ENCODE measurements around the gene RTEL1. TPM values are rescaled to one million over a fixed set of nuclear protein-coding genes. Genes with fewer than 3 reads are reported as not detected.
A peak's percentile ranks its signal among the peaks of the same experiment; 100 is the strongest.
"Not testable (repeated sequence)": the region's sequence is repeated elsewhere in the genome, so short reads cannot be mapped to it uniquely, and the experiment has no call there.

The RTEL1 gene
- total and polyA plus RNA-seq, 9 donors = 6.2 to 44.2 (median 21.3) TPM

- no peak overlapping the region for H3K27ac ChIP-seq
- H3K27me3 ChIP-seq = no peaks in the 10 kb centered on the region
- H3K4me1 ChIP-seq (ENCODE audit: insufficient read depth) = no peaks in the 10 kb centered on the region
- H3K4me3 ChIP-seq = no peak overlapping the region
- H3K9me3 ChIP-seq = no peaks in the 10 kb centered on the region
- WGBS, 3 donors = 50 to 66% (median 52%) methylated on average over 17 to 18 of the region's 18 CpGs
- TF ChIP-seq CTCF (IDR thresholded peaks at IDR 0.05) = no peak
- TF ChIP-seq EP300 (IDR thresholded peaks at IDR 0.05) = no peak
- TF ChIP-seq POLR2A (IDR thresholded peaks at IDR 0.05) = no peak
- DNase-seq = peak in 2 of 5 donors; percentile 26 to 54
- no peaks in the 10 kb centered on the region for H3K36me3 ChIP-seq
- intact Hi-C loops (cut with DNase I) = no loop called here
These were observed 6.9 kb downstream of the RTEL1 start for GRCh38 chr20:63664861-63665594.

DNA sequence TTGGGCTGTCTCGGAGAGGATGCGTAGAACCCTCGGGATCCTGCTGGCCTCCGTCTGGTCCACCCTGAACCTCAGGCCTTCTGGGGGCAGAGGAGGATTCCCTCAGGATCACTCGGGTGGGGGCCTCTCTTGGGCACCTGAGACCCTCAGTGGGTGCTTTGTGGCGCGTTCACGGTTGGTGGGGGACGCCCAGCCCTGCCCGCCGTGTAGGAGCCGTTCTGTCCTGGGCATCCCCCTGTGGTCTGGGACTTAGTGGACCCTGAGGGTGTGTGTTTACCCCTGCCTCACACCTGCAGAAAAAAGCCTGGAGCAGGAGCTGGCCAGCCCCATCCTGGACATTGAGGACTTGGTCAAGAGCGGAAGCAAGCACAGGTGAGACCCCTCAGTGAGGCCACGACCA, 7.6 kb downstream of the RTEL1 start:
- 89 to 93% (median 93%) methylated on average over 7 to 14 of the region's 14 CpGs for WGBS, 3 donors
- Histone ChIP-seq H3K27ac (no peak overlapping the region), H3K27me3 (no peaks in the 10 kb centered on the region), H3K4me1 (ENCODE audit: insufficient read depth) (no peaks in the 10 kb centered on the region), H3K9me3 (no peaks in the 10 kb centered on the region), H3K4me3 (no peak overlapping the region), H3K36me3 (no peaks in the 10 kb centered on the region)
- DNase-seq = no peak
- intact Hi-C loops (cut with DNase I) = no loop called here
- no peak for TF ChIP-seq EP300 (IDR thresholded peaks at IDR 0.05)
- TF ChIP-seq POLR2A (IDR thresholded peaks at IDR 0.05) = no peak
- no peak for TF ChIP-seq CTCF (IDR thresholded peaks at IDR 0.05)

DNA sequence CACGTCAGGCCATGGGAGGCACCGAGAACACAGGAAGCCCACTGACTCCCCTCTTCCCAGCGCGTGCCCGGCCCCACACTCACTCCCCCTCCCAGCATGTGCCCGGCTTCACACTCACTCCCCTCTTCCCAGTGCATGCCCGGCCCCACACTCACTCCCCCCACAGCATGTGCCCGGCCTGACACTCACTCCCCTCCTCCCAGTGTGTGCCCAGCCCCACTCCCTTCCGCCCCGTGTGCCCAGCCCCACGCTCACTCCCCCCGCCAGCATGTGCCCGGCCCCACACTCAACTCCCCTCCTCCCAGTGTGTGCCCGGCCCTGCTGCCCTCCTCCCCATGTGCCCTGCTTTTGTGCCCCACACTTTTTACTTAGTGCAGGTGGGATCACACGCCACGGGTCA, 9.7 kb downstream of the RTEL1 start:
- no peaks in the 10 kb centered on the region for H3K27me3 ChIP-seq
- no peaks in the 10 kb centered on the region for H3K36me3 ChIP-seq
- H3K27ac ChIP-seq = no peak overlapping the region
- WGBS, 3 donors = 89 to 92% (median 90%) methylated on average over 16 of the region's 16 CpGs
- TF ChIP-seq POLR2A (IDR thresholded peaks at IDR 0.05) = no peak
- TF ChIP-seq EP300 (IDR thresholded peaks at IDR 0.05) = no peak
- TF ChIP-seq CTCF (IDR thresholded peaks at IDR 0.05) = no peak
- H3K4me3 ChIP-seq = no peak overlapping the region
- intact Hi-C loops (cut with DNase I) = no loop called here
- H3K9me3 ChIP-seq = no peaks in the 10 kb centered on the region
- H3K4me1 ChIP-seq (ENCODE audit: insufficient read depth) = no peaks in the 10 kb centered on the region
- DNase-seq = no peak

DNA sequence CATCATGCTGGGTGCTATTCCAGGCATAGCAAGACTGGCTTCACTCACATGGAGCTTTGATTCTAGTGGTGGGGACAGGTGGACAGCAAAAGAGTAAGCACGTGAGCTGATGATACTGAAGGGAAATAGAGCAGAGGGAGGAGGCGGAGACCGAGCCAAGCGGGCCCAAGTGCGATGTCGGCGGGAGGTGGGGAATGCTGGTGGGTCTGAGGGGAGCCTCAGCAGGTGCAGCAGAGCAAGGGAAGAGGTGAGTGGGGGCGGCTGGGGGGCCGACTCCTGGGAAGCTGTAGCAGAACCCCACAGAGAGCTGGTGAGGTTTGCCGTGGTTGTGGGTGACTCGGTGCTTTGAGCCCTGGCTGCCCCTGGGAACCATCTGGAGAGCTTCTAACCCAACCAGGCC, 10.2 kb downstream of the RTEL1 start:
- no peaks in the 10 kb centered on the region for H3K4me1 ChIP-seq (ENCODE audit: insufficient read depth)
- 93 to 96% (median 94%) methylated on average over 11 of the region's 11 CpGs for WGBS, 3 donors
- intact Hi-C loops (cut with DNase I) = no loop called here
- H3K36me3 ChIP-seq = no peaks in the 10 kb centered on the region
- TF ChIP-seq POLR2A (IDR thresholded peaks at IDR 0.05) = no peak
- TF ChIP-seq CTCF (IDR thresholded peaks at IDR 0.05) = no peak
- TF ChIP-seq EP300 (IDR thresholded peaks at IDR 0.05) = no peak
- no peak for DNase-seq
- H3K4me3 ChIP-seq = no peak overlapping the region
- H3K27ac ChIP-seq = no peak overlapping the region
- no peaks in the 10 kb centered on the region for H3K9me3 ChIP-seq
- no peaks in the 10 kb centered on the region for H3K27me3 ChIP-seq

DNA sequence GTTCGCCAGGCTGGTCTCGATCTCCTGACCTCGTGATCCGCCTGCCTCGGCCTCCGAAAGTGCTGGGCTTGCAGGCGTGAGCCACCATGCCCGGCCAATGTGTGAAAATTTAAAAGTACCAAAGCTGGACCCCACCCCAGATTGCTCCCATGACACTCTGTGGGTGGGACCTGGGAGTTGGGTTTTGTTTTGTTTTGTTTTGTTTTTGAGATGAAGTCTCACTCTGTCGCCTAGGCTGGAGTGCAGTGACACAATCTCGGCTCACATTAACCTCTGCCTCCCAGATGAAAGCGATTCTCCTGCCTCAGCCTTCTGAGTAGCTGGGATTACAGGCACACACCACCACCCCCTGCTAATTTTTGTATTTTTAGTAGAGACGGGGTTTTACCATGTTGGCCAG, 13.6 kb downstream of the RTEL1 start:
- DNase-seq; H3K4me3 ChIP-seq; intact Hi-C loops (cut with DNase I); H3K4me1 ChIP-seq (ENCODE audit: insufficient read depth); H3K27ac ChIP-seq; H3K27me3 ChIP-seq; H3K9me3 ChIP-seq; H3K36me3 ChIP-seq: not testable (repeated sequence)
- 91 to 96% (median 92%) methylated on average over 12 of the region's 12 CpGs for WGBS, 3 donors
